Fibroblast of the conjunctiva (primary cell): ENCODE results near the gene FLAD1.
A peak's percentile ranks its signal among the peaks of the same experiment; 100 is the strongest.

Experiments used
- DNase-seq: peaks from one replicate; pipeline ENCODE4 v3.0.0-alpha.2; 2010; ENCODE audit warnings: low read depth

Gene FLAD1

DNA sequence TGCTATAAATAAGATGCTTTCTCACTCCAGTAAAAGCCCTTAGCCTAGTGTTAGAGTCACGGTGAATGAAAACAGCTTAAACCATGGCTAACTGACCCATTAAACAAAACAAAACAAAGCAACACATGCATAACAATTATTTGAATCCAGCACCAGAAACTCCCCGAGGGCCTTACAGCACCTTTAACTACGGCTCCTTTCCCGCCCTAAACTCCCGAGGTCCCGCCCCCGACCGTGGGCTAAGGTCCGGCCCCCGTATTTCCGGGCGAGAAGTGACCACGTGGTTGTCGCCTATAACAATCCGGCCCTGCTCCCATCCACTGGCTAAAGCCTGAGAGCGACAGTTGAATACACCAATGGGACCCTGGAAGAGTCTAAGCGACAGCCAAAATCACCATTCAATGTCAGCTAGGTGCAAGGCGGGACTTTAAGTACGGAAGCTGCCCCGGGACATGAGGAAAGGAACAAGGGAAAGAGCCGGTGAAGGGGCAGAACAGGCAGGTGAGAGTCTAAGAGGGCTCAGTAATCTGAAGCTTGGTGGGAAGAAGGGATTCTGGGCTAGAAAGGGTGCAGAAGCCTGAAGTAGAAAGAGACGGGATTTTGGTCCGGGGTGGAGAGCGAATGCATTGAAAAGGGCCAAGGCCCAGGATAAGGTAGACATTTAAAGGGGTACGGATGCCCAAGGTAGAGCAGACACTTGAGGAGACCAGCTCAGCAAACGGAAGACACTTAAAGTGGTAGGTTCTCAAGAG lies at the start of gene FLAD1:
FLAD1 (plus strand) TSS at position 448 of the 752 bp plus-strand sequence. CDS start 351 bp downstream, outside the sequence.
- peak; percentile 98 for DNase-seq

DNA sequence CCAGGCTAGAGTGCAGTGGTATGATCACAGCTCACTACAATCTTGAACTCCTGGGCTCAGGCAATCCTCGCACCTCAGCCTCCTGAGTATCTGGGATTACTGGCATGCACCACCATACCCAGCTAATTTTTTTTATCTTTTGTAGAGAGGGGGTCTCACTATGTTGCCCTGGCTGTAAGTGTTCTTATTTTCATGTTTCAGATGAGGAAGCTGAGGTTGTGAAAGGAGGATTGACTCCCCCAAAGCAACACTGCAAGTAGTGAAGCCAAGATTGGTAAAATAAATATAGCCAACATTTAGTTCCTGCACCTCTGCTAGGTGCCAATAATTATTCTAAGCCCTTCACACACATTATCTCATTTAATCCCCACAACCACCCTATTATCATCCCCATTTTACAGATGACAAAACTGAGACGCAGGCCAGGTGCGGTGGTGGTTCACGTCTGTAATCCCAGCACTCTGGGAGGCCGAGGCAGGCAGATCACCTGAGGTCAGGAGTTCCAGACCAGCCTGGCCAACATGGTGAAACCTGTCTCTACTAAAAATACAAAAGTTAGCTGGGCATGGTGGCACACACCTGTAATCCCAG lies 48.7 kb upstream of the FLAD1 start:
- no peak for DNase-seq

DNA sequence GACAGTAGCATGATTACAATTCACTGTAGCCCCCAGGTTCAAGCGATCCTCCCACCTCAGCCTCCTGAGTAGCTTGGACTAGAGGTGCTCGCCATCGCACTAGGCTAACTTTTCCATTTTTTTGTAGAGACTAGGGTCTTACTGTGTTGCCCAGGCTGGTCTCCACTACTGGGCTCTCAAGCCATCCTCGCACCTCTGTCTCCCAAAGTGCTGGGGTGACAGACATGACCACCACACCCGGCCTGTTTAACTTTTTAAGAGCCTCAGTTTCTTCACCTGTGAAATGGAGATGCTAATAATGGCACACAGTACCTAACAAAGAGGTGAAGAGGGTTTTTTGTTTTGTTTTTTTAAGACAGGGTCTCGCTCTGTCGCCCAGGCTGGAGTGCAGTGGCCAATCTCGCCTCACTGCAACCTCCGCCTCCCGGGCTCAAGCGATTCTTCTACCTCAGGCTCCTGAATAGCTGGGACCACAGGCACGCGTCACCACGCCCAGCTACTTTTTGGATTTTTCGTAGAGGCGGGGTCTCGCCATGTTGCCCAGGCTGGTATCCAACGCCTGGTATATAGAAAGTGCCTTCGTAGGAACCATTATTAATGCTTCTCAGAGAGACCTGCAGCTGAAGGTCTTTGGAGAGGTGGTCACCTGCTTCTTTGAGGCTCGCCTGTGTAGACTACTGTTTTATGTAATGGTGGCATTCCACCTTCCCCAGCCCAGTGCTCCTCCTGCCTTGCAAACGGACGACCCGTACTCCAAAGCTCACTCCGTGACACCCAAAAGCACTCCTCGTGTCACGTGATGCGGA lies 47.2 kb upstream of the FLAD1 start:
- DNase-seq, result no peak

- DNase-seq, result peak; percentile 90
These were observed 46.5 kb upstream of the FLAD1 start, which contains the start of gene PMVK for GRCh38 chr1:154936555-154937084. Gene PMVK (minus strand): TSS chr1:154936719. CDS start chr1:154936685, 34 bp downstream.

DNA sequence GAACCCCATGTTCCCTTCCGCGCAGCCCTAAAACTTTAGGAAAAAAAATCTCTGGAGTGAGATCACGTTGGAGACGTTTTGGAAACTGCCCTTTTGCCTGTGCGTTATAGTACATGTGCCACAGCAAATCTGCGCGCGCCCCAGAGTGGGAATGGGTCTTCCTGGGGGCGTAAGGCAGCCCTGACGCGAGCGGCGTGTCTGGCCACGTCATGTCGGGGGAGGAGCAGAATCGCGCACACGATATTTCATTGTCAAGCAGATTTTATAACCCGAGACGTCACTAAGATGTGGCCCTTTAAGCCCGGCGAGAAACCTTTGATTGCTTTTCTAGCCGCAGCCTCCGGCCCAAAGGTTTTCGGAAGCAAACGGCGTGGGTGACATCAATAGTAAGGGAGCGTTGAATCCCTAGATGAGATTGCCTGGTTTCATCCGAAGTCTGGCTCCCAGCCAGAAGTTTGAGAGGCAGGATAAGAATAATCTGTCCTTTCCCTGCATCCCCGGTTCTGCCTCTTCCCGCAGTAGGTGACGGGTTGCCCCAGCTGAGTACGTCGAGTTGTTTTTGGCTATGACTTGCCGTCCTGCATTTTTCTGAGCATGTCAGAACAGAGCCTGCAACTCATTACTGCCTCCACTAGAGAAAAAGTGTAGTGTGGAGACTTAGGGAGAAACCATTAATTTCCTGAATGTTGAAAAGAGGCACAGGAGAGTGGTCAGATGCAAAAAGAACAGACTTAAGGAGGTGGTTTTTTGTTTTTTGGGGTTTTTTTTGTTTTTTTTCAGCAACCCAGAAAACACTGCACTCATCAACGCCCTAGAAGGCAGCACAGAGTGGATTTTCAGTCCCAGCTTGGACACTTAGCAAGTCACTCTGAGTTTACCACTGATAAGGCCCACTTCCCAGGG lies 45.8 kb upstream of the FLAD1 start:
- peak; percentile 91 for DNase-seq

GRCh38 chr1:154937988-154938386 lies 45.2 kb upstream of the FLAD1 start:
- DNase-seq, result no peak

GRCh38 chr1:154938604-154939399 lies 44.3 kb upstream of the FLAD1 start:
- DNase-seq, result no peak

DNA sequence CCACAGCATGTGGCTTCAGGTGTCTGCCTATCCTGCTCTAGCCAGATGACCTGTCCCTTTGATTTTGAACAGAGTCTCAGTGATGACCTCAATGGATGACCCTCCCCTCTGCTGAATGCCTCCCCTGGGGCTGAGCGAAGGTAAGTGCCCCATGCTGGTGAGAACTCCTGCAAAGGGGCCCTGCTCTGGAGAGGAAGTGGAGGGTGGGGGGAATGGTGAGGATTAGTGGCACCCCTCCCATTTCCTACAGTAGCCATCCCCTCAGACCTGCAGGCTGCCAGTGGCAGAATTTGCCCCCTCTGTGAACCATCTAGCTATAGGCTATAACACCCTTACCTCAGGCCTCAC lies 43.0 kb upstream of the FLAD1 start:
- DNase-seq, result no peak

- DNase-seq, result no peak
These were observed 42.4 kb upstream of the FLAD1 start for GRCh38 chr1:154940651-154941194.

- DNase-seq, result no peak
These were observed 41.7 kb upstream of the FLAD1 start for GRCh38 chr1:154941333-154942013.

GRCh38 chr1:154943649-154944400 lies 39.3 kb upstream of the FLAD1 start:
- DNase-seq, result no peak

- no peak for DNase-seq
These were observed 38.6 kb upstream of the FLAD1 start for GRCh38 chr1:154944401-154945159.

- DNase-seq, result no peak
These were observed 37.8 kb upstream of the FLAD1 start for GRCh38 chr1:154945160-154945961.

GRCh38 chr1:154945962-154946850 lies 36.9 kb upstream of the FLAD1 start:
- DNase-seq, result no peak

DNA sequence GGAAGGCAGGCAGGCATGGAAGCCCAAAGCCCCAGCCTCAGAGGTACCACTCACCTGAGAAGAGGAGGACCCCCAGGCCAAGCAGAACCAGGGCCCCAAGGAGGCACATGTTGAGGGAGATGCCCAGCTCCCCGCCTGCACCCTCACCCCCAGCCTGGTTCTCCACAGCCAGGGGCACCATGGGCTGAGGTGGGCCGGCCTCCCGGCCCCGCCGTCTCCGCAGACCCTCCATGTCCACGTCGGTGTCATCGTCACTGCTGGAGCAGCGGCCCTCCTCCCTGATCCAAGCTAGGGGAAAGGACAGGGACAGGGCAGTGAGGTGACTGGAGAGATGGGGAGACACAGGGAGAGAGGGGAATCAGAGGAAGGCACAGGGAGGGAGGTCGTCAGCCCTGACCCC lies 35.1 kb upstream of the FLAD1 start:
- no peak for DNase-seq

DNA sequence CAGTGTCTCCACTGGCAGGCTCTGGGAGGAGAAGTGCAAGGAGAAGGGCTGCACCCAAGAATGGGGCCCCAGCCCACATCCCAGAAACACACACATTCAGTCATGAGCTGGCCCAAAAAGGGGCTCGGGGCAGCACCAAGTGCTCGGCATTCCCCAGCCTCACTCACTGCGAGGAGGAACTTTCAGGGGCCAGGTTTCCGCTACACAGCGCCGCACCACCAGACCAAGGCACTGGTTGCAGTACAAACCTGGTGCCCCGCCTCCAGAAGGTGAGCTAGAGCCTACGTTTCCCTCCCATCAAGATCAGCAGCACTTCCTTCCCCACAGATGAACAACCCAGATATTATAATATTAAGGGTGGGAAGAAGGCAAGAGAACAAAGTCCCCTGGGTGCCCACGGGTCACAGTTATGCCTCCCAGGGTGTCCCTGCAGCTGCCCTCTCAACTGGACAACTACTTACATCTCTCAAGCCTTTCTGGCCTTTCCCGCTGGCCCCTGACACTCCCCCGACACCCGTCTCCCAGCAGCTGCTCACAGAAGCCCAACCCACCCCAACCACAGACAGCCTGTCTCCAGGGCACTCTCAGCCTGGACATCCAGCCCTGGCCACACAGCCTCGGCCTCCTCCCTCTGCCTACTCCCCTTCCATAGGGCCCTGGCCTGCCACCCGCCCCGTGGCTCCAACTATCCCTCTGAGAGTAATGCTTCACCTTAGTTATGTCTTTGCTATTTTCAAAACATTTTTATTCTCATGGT lies 31.1 kb upstream of the FLAD1 start:
- DNase-seq, result no peak
